Pons (tissue), 1 donor: Measurements from ENCODE around the gene IFT43.
"Not testable (repeated sequence)": the region's sequence is repeated elsewhere in the genome, so short reads cannot be mapped to it uniquely, and the experiment has no call there.

Source experiments
- DNase-seq: peaks from one replicate; pipeline ENCODE4 v3.0.0-alpha.2; 2016; ENCODE audit warnings: low spot score

The IFT43 gene

GRCh38 chr14:75980856-75981255 is 4.7 kb upstream of the IFT43 start:
- no peak for DNase-seq

- peak; percentile 82 for DNase-seq
Measured at GRCh38 chr14:75981426-75982265, 3.9 kb upstream of the IFT43 start, which contains the start of gene TGFB3. TSS of gene TGFB3 (minus strand) at chr14:75981995. CDS start at chr14:75980893, 1,102 bp downstream.

DNA sequence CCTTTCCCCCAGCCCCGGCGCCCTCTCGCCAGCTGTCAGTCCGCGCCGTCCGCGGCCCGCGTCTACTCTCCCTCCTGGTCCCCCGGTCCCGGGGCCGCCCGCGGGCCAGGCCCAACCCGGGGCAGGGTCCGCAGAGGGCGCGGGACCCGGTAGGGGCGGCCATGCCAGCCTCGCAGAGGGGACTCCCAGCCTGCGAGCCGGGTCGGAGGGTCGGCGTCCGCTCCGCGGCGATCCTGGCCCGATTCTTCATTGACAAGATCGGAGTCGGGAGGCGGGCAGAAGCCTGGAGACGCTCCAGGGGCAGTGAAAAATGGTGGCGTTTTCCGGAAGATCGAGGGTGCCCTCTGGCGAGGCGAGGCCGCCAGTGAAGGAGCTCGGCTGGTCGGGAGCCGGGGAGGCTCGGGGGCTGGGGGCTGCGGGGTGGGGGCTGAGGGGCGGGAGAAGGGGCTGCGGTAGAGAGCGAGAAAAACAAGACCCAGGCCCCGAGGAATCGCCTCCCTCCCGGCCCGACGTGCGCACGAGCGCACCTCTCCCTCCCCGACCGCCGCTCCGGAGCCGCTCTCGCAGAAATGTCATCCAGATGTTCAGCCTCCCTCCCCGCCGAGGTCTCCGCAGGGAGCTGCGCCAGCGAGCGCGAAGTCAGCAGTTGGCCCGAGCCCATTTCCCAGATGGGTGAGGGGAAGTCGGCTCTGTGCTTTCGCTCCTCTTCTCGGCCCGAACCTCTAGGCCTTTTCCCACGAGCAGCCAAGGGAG is 3.1 kb upstream of the IFT43 start:
- peak; percentile 79 for DNase-seq

- DNase-seq: no peak
Measured at GRCh38 chr14:75983019-75983358, 2.6 kb upstream of the IFT43 start.

DNA sequence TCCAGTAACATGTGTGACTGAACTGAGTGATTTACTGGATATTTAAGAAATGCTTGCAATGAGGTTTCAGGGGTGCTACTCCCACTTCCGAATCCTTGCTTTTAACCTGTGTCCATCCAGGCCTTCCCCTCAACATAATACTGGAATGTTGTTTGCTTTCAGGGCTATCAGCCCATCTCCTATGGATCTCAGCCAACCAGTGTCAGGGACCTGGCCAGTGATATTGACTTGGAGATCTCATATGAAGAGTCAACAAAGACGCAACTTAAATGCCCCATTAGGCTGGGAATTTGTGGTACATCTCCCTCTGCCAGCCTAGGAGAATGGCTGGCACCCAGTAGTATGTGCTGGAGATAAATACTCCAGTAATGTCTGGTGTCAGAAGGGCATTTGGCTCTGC is 889 bp upstream of the IFT43 start:
- no peak for DNase-seq

- no peak for DNase-seq
Measured at GRCh38 chr14:75986439-75986765, 839 bp downstream of the IFT43 start.

- DNase-seq: no peak
Measured at GRCh38 chr14:75987201-75987970, 1.8 kb downstream of the IFT43 start.

- no peak for DNase-seq
Measured at GRCh38 chr14:75989134-75989533, 3.6 kb downstream of the IFT43 start.

DNA sequence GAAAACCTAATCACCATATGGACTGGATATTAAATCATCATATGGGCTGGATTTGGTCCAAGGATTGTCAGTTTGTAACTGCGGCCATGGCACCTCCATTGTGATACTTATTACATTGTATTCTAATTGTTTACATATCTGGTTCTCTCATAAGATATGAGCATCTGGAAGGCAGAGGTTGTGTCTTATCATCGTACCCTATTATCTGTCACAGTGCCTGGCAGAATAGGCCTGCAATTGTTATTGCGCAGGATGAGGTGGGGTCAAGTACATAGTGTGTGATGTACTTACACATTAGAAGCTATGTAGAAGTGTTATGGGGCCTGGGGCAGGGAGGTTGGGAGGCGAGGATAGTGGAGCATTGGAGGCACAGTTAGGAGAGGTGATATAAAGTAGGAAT is 4.7 kb downstream of the IFT43 start:
- no peak for DNase-seq

- no peak for DNase-seq
Measured at GRCh38 chr14:75991753-75992152, 6.2 kb downstream of the IFT43 start.

DNA sequence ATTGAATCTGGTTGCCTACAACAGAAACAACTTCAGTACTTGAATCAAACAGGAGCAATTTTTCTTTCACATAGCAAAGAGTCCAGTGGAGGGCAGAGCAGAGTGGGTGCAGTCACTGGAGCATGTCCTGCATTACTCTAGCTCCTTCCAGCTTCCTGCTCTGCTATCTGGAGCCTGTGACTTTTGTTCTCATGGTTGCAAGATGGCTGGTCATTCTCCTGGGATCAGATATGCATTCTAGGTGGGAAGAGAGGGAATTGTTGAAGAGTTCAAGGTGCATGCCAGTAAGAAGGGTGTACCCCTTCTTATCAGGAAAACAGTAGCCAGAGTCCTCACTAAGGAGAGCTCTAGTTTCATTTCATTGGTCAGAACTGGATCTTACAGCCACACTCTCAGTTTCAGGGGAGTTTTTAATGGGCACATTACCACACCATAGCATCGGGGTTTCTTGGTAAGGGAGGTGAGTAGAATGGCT is 8.0 kb downstream of the IFT43 start:
- no peak for DNase-seq

GRCh38 chr14:75995372-75996041 is 9.9 kb downstream of the IFT43 start:
- DNase-seq: no peak

DNA sequence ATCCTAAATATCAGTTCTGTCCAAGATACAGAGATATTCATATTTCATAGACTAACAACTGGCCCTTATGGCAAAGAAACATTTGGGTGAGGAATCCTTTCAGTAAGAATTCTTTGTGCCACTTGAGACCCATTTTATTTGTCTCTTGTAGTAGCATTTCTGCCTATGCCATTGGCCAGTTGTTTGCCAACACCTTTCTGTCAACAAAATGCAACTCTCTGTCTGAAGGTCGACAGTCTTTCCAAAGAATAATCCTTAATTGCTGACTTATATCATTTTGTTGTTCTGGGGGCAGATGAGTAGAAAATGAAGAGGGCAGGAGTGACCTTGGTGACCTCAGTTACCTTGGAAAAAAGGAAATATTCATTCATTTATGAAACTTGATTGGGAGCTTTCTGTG is 10.9 kb downstream of the IFT43 start:
- no peak for DNase-seq

DNA sequence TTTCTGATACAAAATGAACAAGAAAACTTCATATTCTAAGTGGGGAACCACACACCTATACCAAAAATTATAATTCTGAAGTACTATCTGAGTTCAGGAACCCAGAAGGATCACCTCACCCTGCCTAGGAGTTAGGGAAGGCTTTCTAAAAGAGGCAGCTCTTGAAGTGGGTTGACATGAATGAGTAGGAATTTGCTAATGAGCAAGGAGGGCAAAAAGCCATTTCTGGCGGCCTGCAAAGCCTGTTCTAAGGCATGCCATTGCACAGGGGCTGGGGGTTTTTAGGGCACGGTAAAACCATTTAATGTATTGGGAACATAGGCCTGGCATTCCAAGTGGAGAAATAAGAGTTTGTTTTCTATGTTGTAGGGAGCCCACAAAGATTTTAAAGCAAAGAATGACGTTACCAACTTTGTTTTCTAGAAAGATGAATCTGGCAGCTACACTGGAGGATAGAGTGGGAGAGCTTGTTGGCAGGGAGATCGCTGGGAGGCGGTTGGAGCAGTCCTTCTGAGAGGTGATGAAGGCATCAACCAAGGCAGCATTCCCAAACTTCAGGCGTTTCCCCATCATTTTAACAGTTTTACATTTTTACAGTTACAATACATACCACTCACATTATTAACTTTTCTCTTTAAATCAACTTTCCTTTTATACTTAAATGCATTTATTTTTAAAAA is 14.1 kb downstream of the IFT43 start:
- no peak for DNase-seq

DNA sequence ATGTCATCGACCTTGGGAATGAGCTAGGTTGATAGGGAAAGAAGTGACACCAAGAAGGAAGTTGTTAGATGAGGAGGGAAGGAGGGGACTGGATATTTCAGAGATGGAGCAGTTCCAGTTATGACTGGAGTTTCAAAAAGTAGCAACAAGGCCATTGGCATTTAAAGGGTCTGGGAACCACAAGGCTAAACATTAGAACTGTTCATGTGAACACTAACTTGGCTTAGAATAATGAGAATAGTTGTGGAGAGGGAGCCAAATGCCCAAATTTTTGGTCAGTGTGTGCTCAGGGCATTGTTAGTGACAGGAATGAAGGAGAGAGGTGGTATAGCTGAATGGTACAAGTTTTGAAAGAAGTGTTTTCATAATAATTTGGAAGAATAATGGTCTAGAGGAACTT is 16.8 kb downstream of the IFT43 start:
- DNase-seq: no peak

- no peak for DNase-seq
Measured at GRCh38 chr14:76006253-76006652, 20.7 kb downstream of the IFT43 start.

GRCh38 chr14:76007379-76007778 is 21.8 kb downstream of the IFT43 start:
- DNase-seq: no peak

GRCh38 chr14:76007852-76008251 is 22.3 kb downstream of the IFT43 start:
- DNase-seq: no peak

GRCh38 chr14:76009627-76010026 is 24.1 kb downstream of the IFT43 start:
- not testable (repeated sequence) for DNase-seq

DNA sequence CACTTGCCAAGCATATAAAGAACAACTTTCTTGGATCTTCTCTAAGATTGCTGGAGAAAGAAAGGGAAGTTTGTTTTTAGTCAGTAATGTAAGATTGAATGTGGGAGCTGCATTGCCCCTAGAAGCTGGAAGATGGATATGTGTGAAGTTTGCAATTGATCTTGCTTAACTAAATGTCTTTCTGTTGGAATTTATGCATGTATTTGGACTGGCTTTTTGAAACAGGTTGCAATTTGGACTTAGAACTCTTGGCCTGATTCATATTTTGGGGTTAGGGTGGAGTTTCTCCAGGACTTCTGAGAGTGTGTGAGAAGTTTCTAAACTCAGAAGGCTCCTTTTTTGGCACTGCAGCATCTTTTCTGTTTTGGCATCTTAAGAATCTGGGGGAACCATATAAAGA is 26.4 kb downstream of the IFT43 start:
- no peak for DNase-seq

GRCh38 chr14:76012354-76012753 is 26.8 kb downstream of the IFT43 start:
- DNase-seq: no peak

DNA sequence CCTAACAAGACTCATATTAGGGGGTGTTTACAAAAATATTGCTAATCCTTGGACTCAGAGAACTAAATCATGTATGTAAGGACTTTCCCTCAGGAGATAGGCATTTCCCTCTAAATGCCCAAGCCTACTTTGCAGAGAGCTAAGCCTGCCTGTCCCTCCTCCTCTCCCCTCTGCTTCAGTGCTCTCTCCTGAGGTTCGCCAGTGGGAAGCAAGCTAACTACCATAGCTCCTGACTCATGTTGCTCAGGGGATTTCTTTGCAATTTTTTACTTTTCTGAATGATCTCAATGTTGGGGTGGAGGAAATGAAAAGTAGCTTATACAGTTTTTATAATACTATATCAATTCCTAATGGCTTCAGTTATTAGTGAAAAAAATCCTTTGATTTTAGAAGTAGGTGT is 29.6 kb downstream of the IFT43 start:
- no peak for DNase-seq
